Measurements from ENCODE around the gene SLC10A2.
"Not testable (repeated sequence)": the region's sequence is repeated elsewhere in the genome, so short reads cannot be mapped to it uniquely, and the experiment has no call there.

SLC10A2 gene

DNA sequence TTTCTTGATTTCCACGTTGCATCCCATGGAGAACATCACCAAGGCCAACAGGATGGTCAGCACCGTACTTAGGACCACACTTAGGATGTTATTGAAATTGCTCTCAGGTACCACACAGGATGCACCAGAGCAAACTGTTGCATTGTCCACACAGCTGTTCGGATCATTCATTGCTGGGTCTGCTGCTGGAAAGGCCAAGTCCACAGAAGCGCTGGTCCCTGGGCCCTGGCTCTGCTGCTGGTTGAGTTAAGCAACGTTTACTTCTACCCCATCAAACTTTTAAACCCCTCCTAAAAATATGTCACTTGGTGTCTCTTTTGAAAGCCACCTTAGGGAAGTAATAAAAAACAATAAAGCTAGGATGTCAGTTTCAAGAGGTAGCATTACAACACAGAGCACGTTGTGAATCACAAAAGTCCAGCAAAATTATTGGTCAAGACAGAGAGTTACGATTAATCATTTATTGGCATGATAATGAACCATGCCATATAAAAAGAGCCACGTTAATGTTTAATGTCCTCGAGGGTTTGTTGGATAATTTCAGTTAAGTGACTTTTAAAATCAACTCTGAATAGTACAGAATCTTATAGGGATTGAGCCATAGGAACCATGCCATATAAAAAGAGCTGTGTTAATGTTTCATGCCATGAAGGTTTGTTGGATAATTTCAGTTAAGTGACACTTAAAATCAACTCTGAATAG is at the start of gene SLC10A2:
SLC10A2 (minus strand) TSS at position 339 of the 702 bp plus-strand sequence; CDS start at position 171, 168 bp downstream.
- DNase-seq (ENCODE audit: low spot score), result no peak

DNA sequence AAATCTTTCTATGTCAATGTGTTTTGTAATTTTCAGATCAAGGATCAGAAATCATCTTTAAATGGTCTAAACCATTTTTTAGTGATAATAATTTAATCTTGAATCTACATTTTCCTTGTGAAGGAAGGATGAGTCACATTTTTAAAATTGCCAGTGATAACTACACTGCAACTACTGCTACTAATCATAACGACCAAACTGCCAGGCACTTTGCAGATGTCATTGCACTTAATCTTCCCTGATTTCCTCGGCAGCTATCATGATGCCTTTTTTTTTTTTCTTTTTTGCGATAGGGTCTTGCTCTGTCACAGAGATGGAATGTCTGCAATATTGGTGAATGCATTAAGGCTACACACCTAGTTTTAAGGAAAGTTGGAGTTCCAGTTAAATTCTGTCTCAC is 41.4 kb upstream of the SLC10A2 start:
- DNase-seq (ENCODE audit: low spot score), result no peak

GRCh38 chr13:103104340-103104739 is 38.1 kb upstream of the SLC10A2 start:
- DNase-seq (ENCODE audit: low spot score), result no peak

DNA sequence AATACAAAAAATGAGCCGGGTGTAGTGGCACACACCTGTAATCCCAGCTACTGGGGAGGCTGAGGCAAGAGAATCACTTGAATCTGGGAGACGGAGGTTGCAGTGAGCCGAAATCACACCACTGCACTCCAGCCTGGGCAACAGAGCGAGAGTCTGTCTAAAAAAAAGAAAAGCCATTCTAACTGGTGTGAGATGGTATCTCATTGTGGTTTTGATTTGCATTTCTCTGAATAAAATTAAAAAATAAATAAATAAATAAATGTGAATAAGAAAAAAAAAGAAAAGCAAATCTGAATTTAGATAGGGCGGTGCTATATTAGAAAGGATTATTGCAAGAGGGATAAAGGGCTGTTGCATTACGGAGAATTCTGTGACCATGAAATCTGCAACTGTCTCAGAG is 37.2 kb upstream of the SLC10A2 start:
- DNase-seq (ENCODE audit: low spot score), result not testable (repeated sequence)

GRCh38 chr13:103102482-103102881 is 36.3 kb upstream of the SLC10A2 start:
- DNase-seq (ENCODE audit: low spot score), result no peak

DNA sequence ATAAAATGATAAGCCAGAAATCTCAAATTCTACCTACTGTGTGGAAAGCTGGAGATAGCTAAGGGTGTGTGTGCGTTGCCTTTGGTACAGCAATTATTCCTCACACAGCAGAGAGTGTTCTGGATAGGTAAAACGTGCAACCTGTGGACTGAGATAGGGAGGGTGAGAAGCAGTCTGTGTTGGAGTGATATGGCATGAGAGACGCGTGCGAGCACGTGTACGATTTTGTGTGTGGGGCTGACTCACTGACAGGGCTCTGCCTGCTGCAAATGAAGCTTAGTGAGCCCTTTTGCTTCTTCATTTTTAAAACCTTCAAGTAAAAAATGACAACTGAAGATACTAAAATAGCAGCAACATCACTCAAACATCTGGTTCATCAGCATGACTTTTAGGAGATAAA is 35.7 kb upstream of the SLC10A2 start:
- no peak for DNase-seq (ENCODE audit: low spot score)

DNA sequence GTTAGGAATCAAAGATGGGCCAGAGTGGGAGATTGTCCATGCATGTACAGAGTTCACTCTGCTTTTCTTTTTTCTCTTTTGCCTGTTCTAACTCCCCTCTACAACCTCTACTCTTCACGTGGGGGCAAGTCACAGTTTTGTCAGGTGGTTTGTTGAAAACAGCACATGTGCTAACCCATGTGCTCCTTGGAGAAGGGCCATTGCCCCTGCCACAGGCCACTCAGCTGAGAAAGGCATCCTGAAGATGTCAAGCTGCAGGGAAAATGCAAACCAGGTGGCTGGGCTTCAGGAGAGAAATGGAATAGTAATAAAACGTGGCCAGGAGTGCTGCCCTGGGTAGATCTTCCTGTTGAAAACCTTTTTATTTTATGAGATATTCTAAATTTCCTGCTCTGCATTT is 35.3 kb upstream of the SLC10A2 start:
- DNase-seq (ENCODE audit: low spot score), result no peak

DNA sequence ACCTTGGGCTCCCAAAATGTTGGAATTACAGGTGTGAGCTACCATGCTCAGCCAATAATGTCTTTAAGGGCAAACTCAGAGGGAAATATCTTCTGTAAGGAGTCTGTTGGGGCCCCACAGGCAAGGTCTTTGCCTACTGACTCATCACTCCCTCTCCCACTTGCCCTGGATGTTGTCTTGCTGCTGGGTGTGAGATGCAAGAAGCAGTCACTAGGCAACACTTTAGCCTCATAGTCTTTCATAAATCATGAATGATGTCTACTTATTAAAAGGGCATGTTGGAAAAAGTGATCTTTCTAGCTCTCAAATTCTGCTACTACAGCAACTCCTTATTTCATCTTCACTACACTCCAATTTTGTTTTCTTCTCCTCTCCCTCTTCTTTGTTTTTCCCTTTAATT is 34.6 kb upstream of the SLC10A2 start:
- DNase-seq (ENCODE audit: low spot score), result no peak

DNA sequence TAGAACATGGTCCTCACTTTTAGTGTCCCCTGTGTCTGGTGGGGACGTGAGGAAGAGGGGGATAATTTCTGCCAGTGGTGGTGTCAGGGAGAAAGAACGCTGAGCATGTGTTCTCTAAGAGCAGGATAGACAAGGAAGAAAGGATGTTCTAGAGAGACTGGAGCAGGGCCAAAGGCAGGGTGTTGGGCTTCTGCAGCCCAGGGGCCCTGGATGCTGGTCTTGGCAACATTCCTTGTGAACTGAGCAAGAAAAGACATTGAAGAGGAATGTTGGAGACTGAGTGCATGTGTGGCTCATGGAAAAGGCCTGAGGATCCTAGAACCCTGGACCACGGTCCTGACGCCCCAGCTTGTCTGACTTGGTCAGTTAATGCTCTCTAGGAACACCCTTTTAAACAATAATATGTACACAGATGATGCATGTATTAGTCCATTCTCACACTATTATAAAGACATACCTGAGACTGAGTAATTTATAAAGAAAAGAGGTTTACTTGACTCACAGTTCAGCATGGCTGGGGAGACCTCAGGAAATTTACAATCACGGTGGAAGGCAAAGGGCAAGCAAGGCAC is 33.6 kb upstream of the SLC10A2 start:
- no peak for DNase-seq (ENCODE audit: low spot score)

DNA sequence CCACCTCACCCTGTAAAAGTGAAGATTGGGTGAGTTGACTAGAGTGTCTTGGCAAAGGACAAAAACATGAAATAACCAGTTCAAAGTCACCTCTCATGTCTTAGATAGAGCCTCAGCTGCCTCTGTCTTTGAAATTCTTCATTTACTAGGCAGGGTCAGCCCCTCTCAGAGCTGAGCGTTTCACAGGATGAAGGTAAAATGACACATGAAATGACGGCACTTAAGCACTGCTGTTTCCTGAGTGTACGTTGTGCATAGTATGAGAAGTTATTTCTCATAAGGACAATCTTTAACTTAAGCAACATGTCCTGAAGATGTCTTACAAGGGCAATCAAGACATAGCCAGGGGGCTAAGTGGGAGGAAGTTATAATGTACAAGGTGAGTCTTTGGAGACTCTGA is 32.3 kb upstream of the SLC10A2 start:
- DNase-seq (ENCODE audit: low spot score), result no peak

DNA sequence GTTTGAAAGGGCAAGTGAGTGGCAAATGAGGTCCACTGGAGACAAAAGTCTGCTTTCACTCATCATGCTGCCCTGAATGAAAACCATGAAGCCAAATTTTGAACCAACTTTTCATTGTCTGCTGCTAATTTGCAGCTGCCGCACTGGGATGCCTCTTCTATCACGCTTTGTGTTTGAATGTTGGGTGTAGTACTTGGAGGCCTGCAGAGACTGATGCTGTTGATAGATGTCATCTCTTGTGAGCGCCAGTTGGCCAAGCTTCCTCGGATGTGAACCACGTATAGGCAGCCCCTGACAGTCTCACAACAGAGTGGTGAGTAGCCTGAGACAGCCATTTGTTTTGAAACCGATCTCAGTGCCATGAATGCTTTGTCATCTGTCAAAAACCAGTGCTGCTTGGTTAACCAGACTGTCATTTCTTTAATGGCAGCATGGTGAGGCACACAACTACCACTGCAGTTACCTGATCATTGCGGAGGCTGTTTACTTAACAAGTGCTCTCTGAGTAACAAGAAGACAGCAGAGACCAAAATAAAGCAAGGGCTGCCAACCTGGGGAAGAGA is 31.2 kb upstream of the SLC10A2 start:
- DNase-seq (ENCODE audit: low spot score), result no peak

DNA sequence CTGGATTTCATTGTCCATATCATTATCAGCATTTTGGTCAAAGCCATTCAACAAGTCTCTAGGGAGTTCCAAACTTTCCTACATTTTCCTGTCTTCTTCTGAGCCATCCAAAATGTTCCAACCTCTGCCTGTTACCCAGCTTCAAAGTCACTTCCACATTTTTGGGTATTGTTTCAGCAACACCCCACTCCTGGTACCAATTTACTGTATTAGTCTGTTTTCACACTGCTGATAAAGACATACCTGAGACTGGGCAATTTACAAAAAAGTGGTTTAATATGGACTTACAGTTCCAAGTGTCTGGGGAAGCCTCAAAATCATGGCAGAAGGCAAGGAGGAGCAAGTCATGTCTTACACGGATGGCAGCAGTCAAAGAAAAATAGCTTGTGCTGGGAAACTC is 27.4 kb upstream of the SLC10A2 start:
- DNase-seq (ENCODE audit: low spot score), result not testable (repeated sequence)

DNA sequence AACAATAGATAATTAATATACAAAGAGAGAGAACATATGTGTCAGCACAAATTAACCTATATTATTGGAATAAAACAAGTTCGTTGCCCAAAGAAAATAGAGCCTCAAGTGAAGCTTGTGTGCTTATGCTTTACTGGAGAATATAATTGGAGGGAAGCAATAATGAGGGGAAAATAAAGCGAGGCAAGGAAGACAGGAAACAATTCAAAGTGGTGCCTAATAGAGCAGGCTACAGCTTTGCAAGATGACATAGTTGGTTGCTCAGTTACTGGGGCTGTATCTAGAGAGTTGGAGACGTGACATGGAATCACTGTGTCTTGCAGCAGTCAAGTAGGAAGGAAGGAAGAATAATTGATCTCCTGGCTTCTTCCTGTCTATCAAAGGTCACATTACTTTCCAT is 21.1 kb upstream of the SLC10A2 start:
- DNase-seq (ENCODE audit: low spot score), result no peak

- no peak for DNase-seq (ENCODE audit: low spot score)
These were observed 15.2 kb upstream of the SLC10A2 start for GRCh38 chr13:103081435-103081834.

DNA sequence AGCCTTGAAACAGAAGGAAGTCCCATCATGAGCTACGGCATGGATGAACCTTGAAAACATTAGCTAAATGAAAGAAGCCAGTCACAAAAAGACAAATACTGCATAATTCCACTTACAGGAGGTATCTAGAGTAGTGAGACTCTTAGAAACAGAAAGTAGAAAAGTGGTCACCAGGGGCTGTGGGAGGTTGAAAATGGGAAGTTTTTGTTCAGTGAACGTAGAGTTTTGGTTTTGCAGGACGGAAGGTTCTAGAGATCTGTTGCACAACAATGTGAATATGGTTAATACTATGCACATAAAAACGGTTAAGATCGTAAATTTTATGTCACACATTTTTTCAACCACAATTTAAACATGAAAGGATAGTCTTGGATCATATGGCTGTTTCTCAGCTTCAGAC is 11.9 kb upstream of the SLC10A2 start:
- DNase-seq (ENCODE audit: low spot score), result no peak

DNA sequence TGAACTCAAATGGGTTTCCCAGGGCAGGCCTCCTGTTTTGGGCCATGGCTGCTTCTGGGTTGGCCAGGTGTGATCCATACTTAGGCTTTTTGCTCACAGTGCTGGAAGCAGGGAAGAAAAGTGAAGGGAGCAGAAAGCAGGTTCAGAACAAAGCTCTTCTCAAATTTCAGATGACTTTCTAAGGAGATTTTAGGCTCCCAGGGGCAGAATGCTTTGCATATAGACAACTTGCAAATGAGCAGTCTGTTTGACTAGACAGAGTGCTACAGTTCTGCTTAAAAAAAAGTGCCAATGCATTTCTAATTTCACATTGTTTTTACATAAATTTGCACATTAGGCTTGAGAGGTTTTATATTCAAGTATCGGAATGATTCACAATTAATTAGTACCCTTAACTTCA is 2.6 kb upstream of the SLC10A2 start:
- no peak for DNase-seq (ENCODE audit: low spot score)

DNA sequence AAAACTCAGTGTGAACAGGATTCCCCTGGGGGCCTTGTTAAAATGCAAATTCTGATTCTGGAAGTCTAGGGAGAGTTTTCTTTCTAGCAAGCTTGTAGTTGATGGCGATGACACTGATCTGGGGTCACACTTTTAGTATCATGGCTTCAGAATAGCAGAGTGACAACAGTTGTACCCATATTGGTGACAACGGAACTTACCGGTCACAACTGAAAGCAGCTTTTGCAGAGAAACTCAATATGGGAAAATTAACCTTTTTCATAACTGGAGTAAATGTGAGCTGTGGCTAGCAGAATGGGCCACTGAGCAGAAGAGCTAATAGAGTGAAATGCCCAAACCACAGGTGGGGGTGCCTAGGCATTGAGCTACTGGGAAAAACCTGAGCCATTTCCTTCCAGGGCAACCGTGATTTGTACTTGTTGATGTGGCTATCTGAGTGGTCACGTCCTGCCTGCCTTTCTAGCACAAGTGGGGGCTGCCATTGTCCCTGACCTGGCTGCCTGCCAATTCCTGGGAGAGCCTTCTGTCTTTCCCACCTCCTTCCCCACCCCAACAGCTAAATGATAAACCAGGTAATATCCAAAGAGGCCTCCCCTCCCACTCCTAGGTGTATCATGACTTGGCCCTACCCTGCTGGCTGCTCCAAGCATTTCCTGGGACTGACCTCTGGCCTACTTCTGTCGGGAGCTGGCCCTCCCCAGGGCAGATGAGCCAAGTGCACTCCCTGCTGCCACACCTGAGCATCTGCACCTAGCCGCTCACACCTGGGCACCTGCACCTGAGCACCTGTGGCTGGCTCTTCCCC is 1.7 kb upstream of the SLC10A2 start:
- DNase-seq (ENCODE audit: low spot score), result no peak

DNA sequence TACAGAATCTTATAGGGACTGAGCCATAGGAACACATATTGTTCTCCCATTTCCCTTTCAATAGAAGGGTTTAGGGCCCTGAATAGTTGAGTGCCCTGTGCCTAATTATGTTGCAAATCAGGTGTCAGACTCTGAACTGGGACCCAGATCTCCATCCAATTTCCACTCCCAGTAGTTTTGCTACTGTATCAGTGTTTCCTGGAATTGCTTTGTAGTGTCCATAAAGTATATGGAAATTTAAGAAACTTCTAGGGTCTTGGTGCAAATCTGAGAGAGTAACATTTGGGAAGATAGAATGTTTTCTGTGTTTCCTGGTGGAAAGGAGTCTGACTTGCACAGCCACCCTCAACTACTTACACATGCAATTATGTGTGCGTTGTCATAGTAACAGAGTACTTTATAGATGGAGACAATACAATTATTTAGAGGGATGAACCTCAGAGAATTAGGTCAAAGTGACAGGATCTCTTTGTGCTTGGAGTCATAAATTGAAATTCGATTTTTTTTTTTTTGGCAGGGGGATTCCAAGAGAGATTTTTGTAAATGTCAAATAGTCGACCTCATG is 646 bp upstream of the SLC10A2 start:
- DNase-seq (ENCODE audit: low spot score), result no peak

- no peak for DNase-seq (ENCODE audit: low spot score)
These were observed 2.8 kb downstream of the SLC10A2 start for GRCh38 chr13:103063376-103063775.

DNA sequence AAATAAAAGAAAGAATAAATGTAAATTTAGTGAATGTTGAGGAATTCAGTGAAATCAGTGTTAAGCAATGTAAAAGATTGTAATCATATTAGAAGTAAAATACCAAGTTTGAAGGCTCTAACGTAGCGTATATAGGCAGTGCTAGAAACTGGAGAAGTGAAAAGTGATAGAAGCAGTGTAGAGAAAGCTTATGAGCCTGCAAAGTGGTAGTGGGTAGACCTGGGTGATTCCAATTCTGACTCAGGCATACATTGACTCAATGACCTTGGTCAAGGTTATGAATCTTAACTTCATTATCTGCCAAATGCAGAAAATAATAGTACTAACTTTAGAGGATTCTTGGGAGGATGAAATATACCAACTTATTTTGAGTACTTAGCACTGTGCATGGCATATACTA is 4.1 kb downstream of the SLC10A2 start:
- DNase-seq (ENCODE audit: low spot score), result no peak

- no peak for DNase-seq (ENCODE audit: low spot score)
These were observed 10.2 kb downstream of the SLC10A2 start for GRCh38 chr13:103056008-103056407.

- DNase-seq (ENCODE audit: low spot score), result no peak
These were observed 11.1 kb downstream of the SLC10A2 start for GRCh38 chr13:103055166-103055565.

- DNase-seq (ENCODE audit: low spot score), result no peak
These were observed 19.5 kb downstream of the SLC10A2 start for GRCh38 chr13:103046676-103047075.

All from activated CD4-positive, alpha-beta T cell treated with anti-CD3 and anti-CD28 coated beads, Interleukin-2, Interleukin-4, amounts not matched to agents 100 ng/mL and 50 ng/mL, durations not matched to agents 16 hours and 8 hours (primary cell).